ENCODE data around the gene PCDH10.

- no peak for TF ChIP-seq SRF (IDR thresholded peaks at IDR 0.05; ENCODE audit: low read depth, low read length)
- no peak for TF ChIP-seq RAD21 (IDR thresholded peaks at IDR 0.05 in 1 of 2, conservative IDR thresholded peaks at IDR 0.05 in 1 of 2; ENCODE audit: low read depth in 2 of 2, low read length in 2 of 2)
- no peak for TF ChIP-seq RXRA (IDR thresholded peaks at IDR 0.05; ENCODE audit: insufficient read depth, low read depth, low read length)
Observed at GRCh38 chr4:133130171-133130570, 18.9 kb upstream of the PCDH10 start.

Measured in H1 (cell line).